ENCODE results near the gene HOXD8. TPM values are rescaled to one million over a fixed set of nuclear protein-coding genes. Genes with fewer than 3 reads are reported as not detected.

HOXD8 gene
- total and polyA plus RNA-seq, 10 of the 15 experiments (the other 5 are each of a cell fraction or from before 2014, with no cell fraction given): not detected

GRCh38 chr2:176178038-176178756, 48.7 kb downstream of the HOXD8 start:
- Histone ChIP-seq H3K4me3 (no peak overlapping the region), H4K20me1 (ENCODE audit: control insufficient read depth, insufficient read depth) (no peaks in the 10 kb centered on the region), H3K9me3 (replicated peaks; ENCODE audit: control insufficient read depth, insufficient read depth, low read length) (no peaks in the 10 kb centered on the region; the same call in 2 of the 3 replicates), H3K27me3 (replicated peaks in 1 of 2; ENCODE audit: control insufficient read depth in 2 of 2, insufficient read depth in 2 of 2, low read length in 1 of 2) (peaks cover 8 to 28% of the 10 kb centered on the region in 2 experiments), H3K36me3 (ENCODE audit: control insufficient read depth in 2 of 2, insufficient read depth in 2 of 2, low read length in 1 of 2) (no peaks in the 10 kb centered on the region), H3K79me2 (ENCODE audit: control insufficient read depth, insufficient read depth, low read length) (no peaks in the 10 kb centered on the region), H3K4me1 (ENCODE audit: control insufficient read depth, insufficient read depth, low read length) (no peaks in the 10 kb centered on the region), H3K27ac (ENCODE audit: control insufficient read depth, insufficient read depth) (no peak overlapping the region), H3K9ac (ENCODE audit: control insufficient read depth, insufficient read depth, low read length) (no peak overlapping the region), H2AFZ (ENCODE audit: control insufficient read depth, low read depth, low read length) (no peak overlapping the region), H3K4me2 (ENCODE audit: control insufficient read depth, insufficient read depth) (no peak overlapping the region)
- SMC1A ChIA-PET (ENCODE audit: uncharacterized antibody, unreplicated experiment): no interaction called here
- FAIRE-seq: no peak
- RAD21 ChIA-PET (ENCODE audit: unreplicated experiment): no interaction called here
- CTCF ChIA-PET: no interaction called here
- DNase-seq (ENCODE audit: low read depth, low spot score): no peak
- POLR2A ChIA-PET: no interaction called here
- WGBS (ENCODE audit: insufficient coverage, insufficient replicate concordance, low lambda C conversion rate, missing lambda C conversion rate): 18% methylated on average over 47 of the region's 68 CpGs
- BruUV-seq (replicated peaks): no TSS peak
- in situ Hi-C loops (cut with MboI) (no loop called here), intact Hi-C loops (cut with micrococcal nuclease; ENCODE audit: unreplicated experiment) (no loop called here)
- TF ChIP-seq SP1 (IDR thresholded peaks at IDR 0.05; ENCODE audit: low read depth, low read length) (no peak), ELK1 (IDR thresholded peaks at IDR 0.05; ENCODE audit: low read depth, low read length) (no peak), POLR2AphosphoS2 (IDR thresholded peaks at IDR 0.05; ENCODE audit: low read depth, low read length) (no peak), NKRF (conservative IDR thresholded peaks at IDR 0.05) (no peak), ZNF687 (IDR thresholded peaks at IDR 0.05) (no peak)
- ATAC-seq: no peak
